GM15510 (cell line): Measurements from ENCODE around the gene HM13.
A peak's percentile ranks its signal among the peaks of the same experiment; 100 is the strongest.

Experiments
- POLR2A ChIP-seq: IDR thresholded peaks from 3 replicates; pipeline ENCODE4 v1.6.1; 2011; ENCODE audit warnings: borderline replicate concordance; ENCODE audit not compliant: insufficient read length; ENCODE audit errors: extremely low read depth

Gene HM13

GRCh38 chr20:31536575-31536974 is 22.3 kb downstream of the HM13 start:
- no peak for TF ChIP-seq POLR2A

DNA sequence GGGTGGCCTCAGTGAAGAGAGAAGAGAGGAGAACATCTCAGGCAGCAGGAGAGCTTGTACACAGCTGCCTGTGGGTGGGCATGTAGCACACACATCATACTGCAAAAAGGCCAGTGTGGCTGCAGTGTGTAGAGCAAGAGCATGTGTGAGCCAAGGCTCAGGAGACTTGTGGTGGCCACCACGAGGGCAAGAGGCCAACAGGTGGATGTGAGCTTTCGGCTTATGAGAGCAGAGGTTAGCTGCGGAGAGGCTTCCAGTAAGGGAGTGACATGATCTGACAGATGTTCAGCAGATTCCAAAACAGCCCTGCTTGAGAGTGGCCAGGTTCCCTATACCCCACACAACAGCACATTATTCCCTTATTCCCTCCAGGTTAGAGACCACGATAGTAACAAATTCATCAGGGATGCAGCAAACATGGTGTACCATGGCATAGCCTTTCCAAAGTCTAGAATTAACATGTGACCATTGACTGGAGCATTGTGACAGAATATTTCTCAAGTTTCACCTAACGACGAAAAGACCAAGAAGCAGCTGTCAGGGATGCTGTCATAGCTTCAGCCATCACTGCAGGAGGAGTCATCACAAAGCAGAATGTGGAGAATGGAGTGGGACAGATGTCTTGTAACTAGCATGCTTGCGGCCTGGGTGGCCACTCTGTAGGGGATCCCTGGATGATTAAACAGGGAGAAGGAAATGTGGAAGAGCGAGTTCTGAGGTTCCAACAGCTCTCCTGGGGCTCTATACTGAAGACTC is 23.1 kb downstream of the HM13 start:
- no peak for TF ChIP-seq POLR2A

DNA sequence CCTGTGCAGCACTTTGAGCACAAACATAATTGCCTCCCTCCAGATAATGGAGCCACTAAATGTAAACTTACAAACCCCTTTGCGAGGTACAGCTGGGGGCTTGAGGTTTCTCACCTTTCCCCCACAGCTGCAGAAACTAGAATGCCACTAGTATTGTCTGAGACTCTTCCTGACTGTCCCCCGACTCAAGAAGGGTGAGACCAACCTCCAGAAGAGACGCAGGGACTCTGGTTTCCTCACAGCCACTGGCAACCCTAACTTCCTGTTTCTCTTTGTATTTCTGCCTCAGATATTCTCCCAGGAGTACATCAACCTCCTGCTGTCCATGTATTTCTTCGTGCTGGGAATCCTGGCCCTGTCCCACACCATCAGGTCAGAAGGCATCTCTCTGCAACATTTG is 23.6 kb downstream of the HM13 start:
- no peak for TF ChIP-seq POLR2A

GRCh38 chr20:31538326-31538725 is 24.1 kb downstream of the HM13 start:
- TF ChIP-seq POLR2A: no peak

GRCh38 chr20:31540406-31540805 is 26.2 kb downstream of the HM13 start:
- TF ChIP-seq POLR2A: no peak

GRCh38 chr20:31542201-31542842 is 28.1 kb downstream of the HM13 start:
- no peak for TF ChIP-seq POLR2A

- TF ChIP-seq POLR2A: no peak
Observed at GRCh38 chr20:31542963-31543362, 28.7 kb downstream of the HM13 start.

DNA sequence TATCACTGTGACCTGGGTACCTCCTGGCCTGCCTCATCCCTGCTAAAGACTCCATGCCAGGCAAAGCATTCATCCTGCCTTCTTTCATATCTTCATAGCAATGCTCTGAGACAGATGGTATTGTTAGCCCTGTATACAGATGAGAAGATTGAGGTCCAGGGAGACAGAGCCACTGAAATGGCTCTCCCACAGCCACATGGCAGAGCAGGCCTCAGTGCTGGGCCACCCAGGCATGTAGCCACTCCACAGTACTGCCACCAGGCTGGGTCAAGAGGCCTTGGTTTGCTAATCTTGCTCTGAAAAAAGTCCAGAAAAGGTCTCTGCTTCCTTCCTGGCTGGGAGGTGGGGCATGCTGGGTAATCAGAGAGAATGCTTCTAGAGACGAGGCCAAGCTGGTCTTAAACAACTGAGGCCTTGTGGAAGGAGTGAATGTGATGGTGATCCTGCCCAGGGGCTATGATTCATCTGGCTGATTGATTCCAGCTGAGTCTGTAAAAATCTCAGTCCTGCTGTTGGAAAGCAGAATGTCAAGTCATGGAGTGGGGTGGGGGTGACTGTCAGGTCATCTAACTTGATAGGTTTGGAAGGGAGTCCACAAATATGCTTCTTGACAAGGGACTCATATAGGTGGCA is 29.8 kb downstream of the HM13 start:
- no peak for TF ChIP-seq POLR2A

DNA sequence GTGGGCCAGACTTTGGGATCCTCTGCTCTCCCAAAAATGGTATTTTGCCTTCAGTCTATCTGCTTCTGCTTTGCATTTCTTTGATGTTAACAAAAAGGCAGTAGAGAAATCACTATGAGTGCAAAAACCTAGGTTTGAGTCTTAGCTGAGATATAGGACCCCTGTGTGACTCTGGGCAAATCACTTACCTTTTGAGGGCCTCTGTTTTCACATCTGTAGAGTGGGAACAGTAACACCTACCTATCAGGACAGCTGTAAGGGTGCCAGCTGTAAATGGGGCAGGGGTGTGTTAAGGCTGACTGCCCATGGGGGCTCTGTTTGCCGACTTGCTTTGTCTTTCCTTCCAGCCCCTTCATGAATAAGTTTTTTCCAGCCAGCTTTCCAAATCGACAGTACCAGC is 30.4 kb downstream of the HM13 start:
- TF ChIP-seq POLR2A: no peak

- TF ChIP-seq POLR2A: peak; percentile 77
Observed at GRCh38 chr20:31547017-31547675, 32.9 kb downstream of the HM13 start.

DNA sequence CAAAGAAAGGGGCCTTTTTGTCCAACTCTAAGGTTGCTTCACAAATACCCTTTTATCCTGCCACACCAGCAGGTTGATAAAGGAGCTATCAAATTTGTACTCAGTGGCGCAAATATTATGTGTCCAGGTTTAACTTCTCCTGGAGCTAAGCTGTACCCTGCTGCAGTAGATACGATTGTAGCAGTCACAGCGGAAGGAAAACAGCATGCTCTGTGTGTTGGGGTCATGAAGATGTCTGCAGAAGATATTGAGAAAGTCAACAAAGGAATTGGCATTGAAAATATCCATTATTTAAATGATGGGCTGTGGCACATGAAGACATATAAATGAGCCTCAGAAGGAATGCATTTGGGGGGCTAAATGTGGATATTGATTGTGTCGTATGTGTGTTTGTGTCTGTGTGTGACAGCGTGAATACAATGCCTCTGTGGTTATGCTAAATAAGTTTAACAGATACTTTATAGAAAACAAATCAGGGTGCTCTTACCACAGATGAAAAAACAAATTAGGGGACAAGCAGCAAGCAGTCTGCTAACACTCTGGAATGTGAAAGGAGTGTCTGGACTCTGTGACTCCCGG is 33.6 kb downstream of the HM13 start:
- no peak for TF ChIP-seq POLR2A

GRCh38 chr20:31548820-31549512 is 34.7 kb downstream of the HM13 start:
- TF ChIP-seq POLR2A: no peak

- no peak for TF ChIP-seq POLR2A
Observed at GRCh38 chr20:31549513-31549880, 35.3 kb downstream of the HM13 start.

DNA sequence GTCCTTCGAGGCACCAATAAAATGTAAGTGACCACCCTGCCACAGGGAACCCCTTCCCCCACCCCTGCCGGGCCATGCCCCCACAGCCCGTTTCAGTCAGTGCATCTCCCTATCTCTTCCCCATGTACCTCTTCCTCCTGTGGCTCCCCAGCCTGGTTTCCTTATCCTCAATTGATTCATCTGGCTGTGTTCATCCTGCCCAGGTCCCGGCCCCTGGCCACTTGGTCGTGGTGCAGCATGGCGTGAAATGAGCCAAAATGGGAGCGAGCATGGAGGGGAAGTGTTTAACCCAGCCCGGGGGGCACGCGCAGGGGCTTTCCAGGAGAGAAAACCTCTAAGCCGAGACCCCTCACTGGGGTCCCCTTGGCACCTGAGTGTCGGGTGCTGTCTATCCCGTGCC is 35.9 kb downstream of the HM13 start:
- TF ChIP-seq POLR2A: no peak

GRCh38 chr20:31551163-31552081 is 37.2 kb downstream of the HM13 start:
- no peak for TF ChIP-seq POLR2A
